Gastrocnemius medialis (tissue), 4 donors: ENCODE data around the gene PHF14. TPM values are rescaled to one million over a fixed set of nuclear protein-coding genes. Genes with fewer than 3 reads are reported as not detected.
A peak's percentile ranks its signal among the peaks of the same experiment; 100 is the strongest.

Experiments used
- ATAC-seq, 2 donors: fragments of 150-250 bp; one replicate each; pipeline ENCODE4 v1.9.1; 2016
- DNase-seq, 2 donors: peaks; one replicate each; pipeline ENCODE4 v3.0.0-alpha.2; 2019
- H3K27ac ChIP-seq, 4 donors: fragments of 200-600 bp; sonication (generic); 1 replicate in 1 of 4; 2 replicates in 3 of 4; pipeline ENCODE4 v1.5.1; 2016 to 2018; ENCODE audit warnings: mild to moderate bottlenecking in 2 of 4, moderate library complexity in 1 of 4
- H3K27me3 ChIP-seq, 3 donors: fragments of 200-600 bp; sonication (generic) in 2 of 3; 1 replicate in 1 of 3; 2 replicates in 2 of 3; pipeline versions ENCODE4 v1.5.1 to v1.6.0; 2016 to 2019; ENCODE audit warnings: mild to moderate bottlenecking in 1 of 3, moderate library complexity in 1 of 3
- H3K36me3 ChIP-seq, 2 donors: fragments of 200-600 bp; sonication (generic) in 1 of 2; one replicate each; pipeline ENCODE4 v1.5.1; 2017 to 2018
- H3K4me1 ChIP-seq, 2 donors: fragments of 200-600 bp; sonication (generic) in 1 of 2; one replicate each; pipeline ENCODE4 v1.5.1; 2016 to 2017; ENCODE audit warnings: mild to moderate bottlenecking in 2 of 2
- H3K4me3 ChIP-seq, 4 donors: fragments of 200-600 bp; sonication (generic) in 3 of 4; 1 replicate in 1 of 4; 2 replicates in 3 of 4; pipeline ENCODE4 v1.5.1; 2016 to 2019; ENCODE audit warnings: mild to moderate bottlenecking in 2 of 4
- H3K9me3 ChIP-seq, 3 donors: fragments of 200-600 bp; sonication (generic) in 2 of 3; 1 replicate in 1 of 3; 2 replicates in 2 of 3; pipeline ENCODE4 v1.5.1; 2016 to 2019
- CTCF ChIP-seq, 5 experiments: fragments of 450-650 bp in 3 of 5; fragments of 200-600 bp in 2 of 5; sonication (generic) in 2 of 5; IDR thresholded peaks in 4 of 5; conservative IDR thresholded peaks in 1 of 5; 1 replicate in 4 of 5; 2 replicates in 1 of 5; pipeline ENCODE4 v1.5.1; 2016 to 2019; ENCODE audit warnings: antibody characterized with exemption in 5 of 5, mild to moderate bottlenecking in 3 of 5, moderate library complexity in 3 of 5
- POLR2A ChIP-seq, 2 donors: fragments of 450-650 bp; IDR thresholded peaks; one replicate each; pipeline ENCODE4 v1.6.1; 2017; ENCODE audit warnings: antibody characterized with exemption in 2 of 2, mild to moderate bottlenecking in 2 of 2, moderate library complexity in 2 of 2
- in situ Hi-C, 4 donors: fragments of 200-750 bp; cut with MboI; loops; one replicate each; pipeline versions ENCODE4 v1.15.0 to v1.8.0; 2017; ENCODE audit warnings: low sequenced_read_pairs in 4 of 4
- intact Hi-C: fragments of 100-400 bp; cut with DNase I; formaldehyde crosslinking; loops from one replicate; pipeline ENCODE4 v1.15.1; 2023; ENCODE audit warnings: low total_unique reads
- total RNA-seq, 4 donors: library from RNA; depleted of rRNA; stranded (reverse); fragments of >200 nt; gene quantifications; one replicate each; pipeline versions ENCODE4 v1.1.0 to v1.2.3, GENCODE V29; 2016

PHF14 gene
- total RNA-seq, 4 donors from 2014 or later, result 8.9 to 24.7 (median 12.4) TPM

DNA sequence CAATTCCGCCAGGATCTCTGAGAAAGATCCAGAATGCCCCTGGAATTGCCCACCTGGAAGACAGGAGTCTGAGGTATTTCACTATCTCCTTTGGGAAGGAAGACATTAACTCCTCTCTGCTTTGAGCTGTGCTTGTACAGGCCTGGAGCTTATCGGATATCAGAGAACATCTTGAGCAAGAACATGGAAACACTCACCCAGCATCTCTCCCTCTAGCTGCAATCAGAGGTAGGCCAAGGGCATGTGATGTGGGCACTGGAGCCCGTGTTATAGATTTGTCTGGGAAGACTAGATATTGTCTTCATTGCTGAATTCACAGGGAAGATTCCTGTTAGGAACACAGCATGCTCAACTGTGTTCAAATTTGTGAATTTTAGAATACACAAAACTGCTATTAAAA lies 233.9 kb downstream of the PHF14 start:
- no peaks in the 10 kb centered on the region for H3K9me3 ChIP-seq
- TF ChIP-seq POLR2A (IDR thresholded peaks at IDR 0.05), result no peak
- TF ChIP-seq CTCF (IDR thresholded peaks at IDR 0.05 in 4 of 5, conservative IDR thresholded peaks at IDR 0.05 in 1 of 5), result no peak
- no peak overlapping the region for H3K4me3 ChIP-seq
- ATAC-seq (no peak), DNase-seq (no peak)
- intact Hi-C loops (no loop called here), in situ Hi-C loops (no loop called here)
- H3K4me1 ChIP-seq, result no peaks in the 10 kb centered on the region
- no peak overlapping the region for H3K27ac ChIP-seq
- H3K36me3 ChIP-seq, result no peaks in the 10 kb centered on the region
- no peaks in the 10 kb centered on the region for H3K27me3 ChIP-seq

DNA sequence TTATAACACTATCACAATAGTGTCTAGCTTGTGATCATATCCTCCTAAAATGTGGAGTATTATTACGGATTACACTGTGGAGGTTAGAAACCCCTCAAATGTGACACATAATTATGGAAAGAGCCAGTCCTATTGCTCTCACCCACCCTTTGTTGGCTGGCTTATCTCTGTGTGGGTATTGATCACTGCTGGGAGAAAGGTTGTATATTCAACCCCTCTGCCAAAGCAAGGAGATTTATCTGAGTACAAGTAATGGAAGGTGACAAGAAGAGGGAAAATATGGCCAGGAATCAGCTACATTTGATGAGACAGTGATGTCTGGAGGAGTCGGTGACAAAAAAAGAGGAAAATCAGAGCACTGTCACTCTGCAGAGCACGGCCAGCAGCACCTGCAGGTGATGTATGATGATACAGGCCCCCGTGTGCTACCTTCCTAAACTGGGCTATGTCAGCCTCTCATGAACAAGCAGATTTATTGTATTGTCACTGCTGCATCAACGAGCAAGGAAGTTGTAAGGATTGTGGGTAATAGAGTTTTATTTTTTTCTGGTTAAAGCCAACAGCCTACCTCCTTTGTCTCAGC lies 235.3 kb downstream of the PHF14 start:
- in situ Hi-C loops, result no loop called here
- no peak for DNase-seq

DNA sequence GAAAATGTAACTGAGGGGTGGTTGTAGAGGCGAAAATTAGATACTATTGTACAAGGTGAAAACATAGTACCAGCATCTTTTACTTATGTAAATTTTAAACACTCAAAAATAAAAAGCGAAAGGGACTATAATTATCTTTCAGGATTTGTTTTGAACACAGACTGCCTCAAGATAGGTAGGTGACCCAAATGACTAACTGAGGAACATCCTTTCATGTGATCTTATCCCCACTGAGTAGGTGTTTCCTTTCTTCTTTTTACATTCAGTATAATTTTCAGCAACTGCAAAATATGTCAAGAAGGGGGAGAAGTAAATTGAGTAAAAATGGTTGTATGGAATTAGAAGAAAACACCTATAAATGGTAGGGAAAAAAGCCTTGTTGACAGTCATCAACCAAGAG lies 236.7 kb downstream of the PHF14 start:
- no peaks in the 10 kb centered on the region for H3K9me3 ChIP-seq
- no peaks in the 10 kb centered on the region for H3K4me1 ChIP-seq
- in situ Hi-C loops (no loop called here), intact Hi-C loops (no loop called here)
- H3K27me3 ChIP-seq, result no peaks in the 10 kb centered on the region
- no peaks in the 10 kb centered on the region for H3K36me3 ChIP-seq
- no peak for TF ChIP-seq POLR2A (IDR thresholded peaks at IDR 0.05)
- no peak for TF ChIP-seq CTCF (IDR thresholded peaks at IDR 0.05 in 4 of 5, conservative IDR thresholded peaks at IDR 0.05 in 1 of 5)
- DNase-seq (no peak), ATAC-seq (no peak)
- H3K4me3 ChIP-seq, result no peak overlapping the region
- no peak overlapping the region for H3K27ac ChIP-seq

More for the DNA sequence above, 235.3 kb downstream of the PHF14 start:
- Histone ChIP-seq H3K4me3 (no peak overlapping the region), H3K27ac (no peak overlapping the region), H3K4me1 (no peaks in the 10 kb centered on the region), H3K27me3 (no peaks in the 10 kb centered on the region), H3K9me3 (no peaks in the 10 kb centered on the region), H3K36me3 (no peaks in the 10 kb centered on the region)
- intact Hi-C loops, result no loop called here
- TF ChIP-seq POLR2A (IDR thresholded peaks at IDR 0.05), result no peak
- no peak for ATAC-seq

GRCh38 chr7:11212080-11212711 lies 238.5 kb downstream of the PHF14 start:
- in situ Hi-C loops, result no loop called here
- H3K4me1 ChIP-seq, result no peaks in the 10 kb centered on the region
- no peak overlapping the region for H3K27ac ChIP-seq
- intact Hi-C loops, result no loop called here
- H3K36me3 ChIP-seq, result no peaks in the 10 kb centered on the region
- peak in 1 of 2 donors; percentile 73 for ATAC-seq
- TF ChIP-seq CTCF (IDR thresholded peaks at IDR 0.05 in 4 of 5, conservative IDR thresholded peaks at IDR 0.05 in 1 of 5), result peak in 4 of 5 experiments; percentile 50 to 81 (median 70)
- no peak for TF ChIP-seq POLR2A (IDR thresholded peaks at IDR 0.05)
- H3K27me3 ChIP-seq, result no peaks in the 10 kb centered on the region
- H3K9me3 ChIP-seq, result no peaks in the 10 kb centered on the region
- H3K4me3 ChIP-seq, result no peak overlapping the region
- peak in 1 of 2 donors; percentile 34 for DNase-seq

- H3K4me1 ChIP-seq, result no peaks in the 10 kb centered on the region
- TF ChIP-seq POLR2A (IDR thresholded peaks at IDR 0.05), result no peak
- no peak for TF ChIP-seq CTCF (IDR thresholded peaks at IDR 0.05 in 4 of 5, conservative IDR thresholded peaks at IDR 0.05 in 1 of 5)
- H3K27ac ChIP-seq, result no peak overlapping the region
- no peaks in the 10 kb centered on the region for H3K36me3 ChIP-seq
- no peaks in the 10 kb centered on the region for H3K9me3 ChIP-seq
- H3K27me3 ChIP-seq, result no peaks in the 10 kb centered on the region
- intact Hi-C loops (no loop called here), in situ Hi-C loops (no loop called here)
- H3K4me3 ChIP-seq, result no peak overlapping the region
- no peak for DNase-seq
- no peak for ATAC-seq
Measured at GRCh38 chr7:11212816-11213215, 239.1 kb downstream of the PHF14 start.
